Mammary epithelial cell (primary cell): ENCODE measurements around the gene TOB1.

Source experiments
- EZH2 ChIP-seq: IDR thresholded peaks from 2 replicates; pipeline ENCODE4 v1.6.1; 2012; ENCODE audit warnings: low read length, inconsistent platforms, borderline replicate concordance
- TF ChIP-seq, protein P1 (sequence below), 2 donors: IDR thresholded peaks in 1 of 2; conservative IDR thresholded peaks in 1 of 2; 2 replicates each; pipeline ENCODE4 v1.5.1; 2011 to 2012; ENCODE audit warnings: inconsistent platforms in 2 of 2, low read length in 2 of 2, mild to moderate bottlenecking in 2 of 2, control low read depth in 1 of 2, low read depth in 1 of 2; ENCODE audit not compliant: insufficient read depth in 1 of 2; ENCODE audit errors: extremely low read depth in 1 of 2

DNA sequence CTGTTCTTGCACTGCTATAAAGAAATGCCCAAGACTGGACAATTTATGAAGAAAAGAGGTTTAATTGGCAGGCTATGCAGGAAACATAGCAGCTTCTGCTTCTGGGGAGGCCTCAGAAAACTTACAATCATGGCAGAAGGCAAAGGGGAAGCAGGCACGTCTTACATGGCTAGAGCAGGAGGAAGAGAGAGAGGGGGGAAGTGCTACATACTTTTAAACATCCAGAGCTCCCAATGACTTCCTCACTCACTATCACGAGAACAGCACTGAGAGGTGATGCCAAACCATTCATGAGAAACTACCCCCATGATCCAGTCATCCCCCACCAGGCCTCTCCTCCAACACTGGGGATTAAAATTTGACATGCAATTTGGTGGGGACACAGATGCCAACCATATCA lies 17.4 kb downstream of the TOB1 start:
- no peak for TF ChIP-seq EZH2
- TF ChIP-seq, protein P1, sequence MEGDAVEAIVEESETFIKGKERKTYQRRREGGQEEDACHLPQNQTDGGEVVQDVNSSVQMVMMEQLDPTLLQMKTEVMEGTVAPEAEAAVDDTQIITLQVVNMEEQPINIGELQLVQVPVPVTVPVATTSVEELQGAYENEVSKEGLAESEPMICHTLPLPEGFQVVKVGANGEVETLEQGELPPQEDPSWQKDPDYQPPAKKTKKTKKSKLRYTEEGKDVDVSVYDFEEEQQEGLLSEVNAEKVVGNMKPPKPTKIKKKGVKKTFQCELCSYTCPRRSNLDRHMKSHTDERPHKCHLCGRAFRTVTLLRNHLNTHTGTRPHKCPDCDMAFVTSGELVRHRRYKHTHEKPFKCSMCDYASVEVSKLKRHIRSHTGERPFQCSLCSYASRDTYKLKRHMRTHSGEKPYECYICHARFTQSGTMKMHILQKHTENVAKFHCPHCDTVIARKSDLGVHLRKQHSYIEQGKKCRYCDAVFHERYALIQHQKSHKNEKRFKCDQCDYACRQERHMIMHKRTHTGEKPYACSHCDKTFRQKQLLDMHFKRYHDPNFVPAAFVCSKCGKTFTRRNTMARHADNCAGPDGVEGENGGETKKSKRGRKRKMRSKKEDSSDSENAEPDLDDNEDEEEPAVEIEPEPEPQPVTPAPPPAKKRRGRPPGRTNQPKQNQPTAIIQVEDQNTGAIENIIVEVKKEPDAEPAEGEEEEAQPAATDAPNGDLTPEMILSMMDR (conservative IDR thresholded peaks at IDR 0.05 in 1 of 2, IDR thresholded peaks at IDR 0.05 in 1 of 2; ENCODE audit: extremely low read depth in 1 of 2, insufficient read depth in 1 of 2, low read depth in 1 of 2, low read length in 2 of 2), result no peak
